H1 (cell line): Measurements from ENCODE around the gene SENP1. TPM values are rescaled to one million over a fixed set of nuclear protein-coding genes. Genes with fewer than 3 reads are reported as not detected.

Experiments
- CTCF ChIA-PET: fragments of 300-600 bp; sonication (Branson Sonifier 250); formaldehyde crosslinking; loops from one replicate; lab custom pipeline; 2021; ENCODE audit not compliant: partially characterized antibody; lab: Charles Lee
- POLR2A ChIA-PET: fragments of 300-600 bp; sonication (Branson Sonifier 250); formaldehyde crosslinking; loops from one replicate; lab custom pipeline; 2021; ENCODE audit warnings: inconsistent platforms; ENCODE audit not compliant: partially characterized antibody; lab: Charles Lee
- DNase-seq, 2 experiments: peaks; one replicate each; pipeline versions ENCODE4 v3.0.0 to v3.0.0-alpha.2; 2010 to 2022; ENCODE audit warnings: low spot score in 2 of 2, low read depth in 1 of 2, mixed read lengths in 1 of 2
- FAIRE-seq: peaks from 2 replicates; lab custom pipeline; 2011; peaks lifted over from hg19 to GRCh38; lab: Jason Lieb, UNC
- H2AFZ ChIP-seq: 2 replicates; pipeline ENCODE4 v1.8.1; 2012; ENCODE audit warnings: low read length, inconsistent platforms
- H2AK5ac ChIP-seq: 2 replicates; pipeline ENCODE4 v1.6.1; 2013; ENCODE audit warnings: low read depth, low read length
- H2BK120ac ChIP-seq: replicated peaks from 2 replicates; pipeline ENCODE3; 2013; ENCODE audit warnings: low read depth, low read length, inconsistent platforms
- H2BK12ac ChIP-seq: 2 replicates; pipeline ENCODE4 v1.6.1; 2013; ENCODE audit warnings: low read depth, low read length
- H2BK15ac ChIP-seq: 2 replicates; pipeline ENCODE4 v1.6.1; 2013; ENCODE audit warnings: low read length
- H2BK20ac ChIP-seq: 2 replicates; pipeline ENCODE4 v1.6.1; 2013; ENCODE audit warnings: low read length
- H2BK5ac ChIP-seq: 2 replicates; pipeline ENCODE4 v1.6.1; 2013; ENCODE audit warnings: low read depth, low read length
- H3K14ac ChIP-seq: 2 replicates; pipeline ENCODE4 v1.6.1; 2013; ENCODE audit warnings: inconsistent platforms; ENCODE audit not compliant: insufficient read length
- H3K18ac ChIP-seq: 2 replicates; pipeline ENCODE4 v1.6.1; 2013; ENCODE audit warnings: low read length; ENCODE audit errors: extremely low read depth
- H3K23ac ChIP-seq: 2 replicates; pipeline ENCODE4 v1.6.1; 2013; ENCODE audit warnings: inconsistent platforms; ENCODE audit not compliant: insufficient read length
- H3K23me2 ChIP-seq: 2 replicates; pipeline ENCODE4 v1.6.1; 2013; ENCODE audit warnings: low read depth, low read length
- H3K27ac ChIP-seq: 2 replicates; pipeline ENCODE4 v1.6.1; 2011; ENCODE audit warnings: low read depth, low read length, inconsistent platforms
- H3K27me3 ChIP-seq, 4 experiments: replicated peaks in 1 of 4; 1 replicate in 1 of 4; 2 replicates in 3 of 4; pipeline versions ENCODE4 v1.6.1 to v1.8.1; 2011 to 2013; ENCODE audit warnings: low read length in 3 of 4, mild to moderate bottlenecking in 3 of 4, inconsistent platforms in 2 of 4, mixed read lengths in 2 of 4, moderate library complexity in 1 of 4; ENCODE audit not compliant: control insufficient read depth in 3 of 4, insufficient read depth in 3 of 4; ENCODE audit errors: extremely low read depth in 1 of 4
- H3K36me3 ChIP-seq, 4 experiments: 2 replicates each; pipeline versions ENCODE4 v1.6.1 to v1.8.1; 2011 to 2013; ENCODE audit warnings: mild to moderate bottlenecking in 4 of 4, low read length in 3 of 4, moderate library complexity in 2 of 4, control low read depth in 1 of 4, inconsistent platforms in 1 of 4; ENCODE audit not compliant: insufficient read depth in 4 of 4, control insufficient read depth in 2 of 4
- H3K4ac ChIP-seq: replicated peaks from 2 replicates; pipeline ENCODE3; 2013; ENCODE audit warnings: low read length, low read depth, mixed read lengths, inconsistent platforms; ENCODE audit not compliant: insufficient read length
- H3K4me1 ChIP-seq, 4 experiments: replicated peaks in 1 of 4; 1 replicate in 1 of 4; 2 replicates in 3 of 4; pipeline versions ENCODE4 v1.6.1 to v1.8.1; 2011 to 2013; ENCODE audit warnings: low read length in 3 of 4, inconsistent platforms in 2 of 4, mixed read lengths in 1 of 4; ENCODE audit not compliant: insufficient read depth in 4 of 4, control insufficient read depth in 3 of 4
- H3K4me2 ChIP-seq, 2 experiments: 2 replicates each; pipeline versions ENCODE4 v1.6.1 to v1.8.1; 2011 to 2013; ENCODE audit warnings: low read depth in 2 of 2, low read length in 2 of 2, control low read depth in 1 of 2, inconsistent platforms in 1 of 2, mild to moderate bottlenecking in 1 of 2; ENCODE audit not compliant: insufficient read depth in 1 of 2
- H3K4me3 ChIP-seq, 4 experiments: fragments of 200-600, 300-600 bp in 1 of 4; sonication (generic), shearing (Covaris generic), sonication (Bioruptor Twin) in 1 of 4; 2 replicates each; pipeline versions ENCODE4 v1.5.1 to v1.8.1; 2011 to 2016; ENCODE audit warnings: low read length in 4 of 4, low read depth in 3 of 4, control low read depth in 2 of 4, inconsistent platforms in 2 of 4, mild to moderate bottlenecking in 2 of 4, mixed read lengths in 1 of 4, moderate library complexity in 1 of 4; ENCODE audit not compliant: insufficient read depth in 2 of 4; ENCODE audit errors: extremely low read depth in 1 of 4
- H3K56ac ChIP-seq: replicated peaks from 2 replicates; pipeline ENCODE3; 2013; ENCODE audit warnings: low read depth, mild to moderate bottlenecking, mixed read lengths, low read length, inconsistent platforms; ENCODE audit not compliant: insufficient read length
- H3K79me1 ChIP-seq: 2 replicates; pipeline ENCODE4 v1.6.1; 2013; ENCODE audit warnings: low read depth, low read length, control low read depth
- H3K79me2 ChIP-seq, 2 experiments: 2 replicates each; pipeline versions ENCODE4 v1.6.1 to v1.8.1; 2012 to 2013; ENCODE audit warnings: low read length in 2 of 2, mild to moderate bottlenecking in 2 of 2, inconsistent platforms in 1 of 2; ENCODE audit not compliant: insufficient read depth in 2 of 2, control insufficient read depth in 1 of 2
- H3K9ac ChIP-seq, 4 experiments: replicated peaks in 1 of 4; 1 replicate in 1 of 4; 2 replicates in 3 of 4; pipeline versions ENCODE4 v1.6.1 to v1.8.1; 2011 to 2013; ENCODE audit warnings: low read depth in 3 of 4, low read length in 3 of 4, control low read depth in 2 of 4, mild to moderate bottlenecking in 2 of 4, moderate library complexity in 2 of 4, inconsistent platforms in 1 of 4; ENCODE audit errors: extremely low read depth in 1 of 4
- H3K9me3 ChIP-seq, 2 experiments: 2 replicates each; pipeline versions ENCODE4 v1.6.1 to v1.8.1; 2012 to 2013; ENCODE audit warnings: mild to moderate bottlenecking in 2 of 2, moderate library complexity in 2 of 2, control low read depth in 1 of 2, inconsistent platforms in 1 of 2, low read depth in 1 of 2, low read length in 1 of 2, mixed read lengths in 1 of 2; ENCODE audit not compliant: insufficient read depth in 2 of 2
- H4K20me1 ChIP-seq, 2 experiments: replicated peaks in 1 of 2; 2 replicates each; pipeline versions ENCODE3 to v1.8.1; 2011 to 2013; ENCODE audit warnings: inconsistent platforms in 2 of 2, low read length in 2 of 2, mild to moderate bottlenecking in 1 of 2; ENCODE audit not compliant: insufficient read depth in 2 of 2, control insufficient read depth in 1 of 2
- H4K5ac ChIP-seq: 2 replicates; pipeline ENCODE4 v1.6.1; 2013; ENCODE audit warnings: low read length, low read depth, mixed read lengths, inconsistent platforms; ENCODE audit not compliant: insufficient read length
- H4K8ac ChIP-seq: 2 replicates; pipeline ENCODE4 v1.8.0; 2013; ENCODE audit warnings: mild to moderate bottlenecking, moderate library complexity, low read length, inconsistent platforms; ENCODE audit not compliant: insufficient read depth; ENCODE audit errors: extremely low read depth
- H4K91ac ChIP-seq: replicated peaks from 2 replicates; pipeline ENCODE3; 2013; ENCODE audit warnings: low read length, mixed read lengths, inconsistent platforms; ENCODE audit not compliant: insufficient read length
- BCL11A ChIP-seq, 2 experiments: IDR thresholded peaks; one replicate each; pipeline ENCODE4 v1.6.1; 2011; ENCODE audit warnings: low read depth in 2 of 2, low read length in 2 of 2, mild to moderate bottlenecking in 2 of 2
- CHD2 ChIP-seq: IDR thresholded peaks from 2 replicates; pipeline ENCODE4 v1.6.1; 2012; ENCODE audit warnings: low read length, improper control_type of control experiment
- EZH2 ChIP-seq: fragments of 200-600 bp; sonication (generic); IDR thresholded peaks from 2 replicates; pipeline ENCODE4 v1.7.1; 2012; ENCODE audit warnings: low read depth, mild to moderate bottlenecking, moderate library complexity, low read length, inconsistent platforms; ENCODE audit not compliant: severe bottlenecking
- JUN ChIP-seq: IDR thresholded peaks from 2 replicates; pipeline ENCODE4 v1.6.1; 2011; ENCODE audit warnings: low read depth, mild to moderate bottlenecking, improper control_type of control experiment, low read length
- JUND ChIP-seq: IDR thresholded peaks from 2 replicates; pipeline ENCODE4 v1.6.1; 2011; ENCODE audit warnings: mild to moderate bottlenecking, improper control_type of control experiment, low read length
- KDM5A ChIP-seq: fragments of 200-600 bp; IDR thresholded peaks from 2 replicates; pipeline ENCODE4 v1.7.1; 2012; ENCODE audit warnings: mild to moderate bottlenecking, low read length, inconsistent platforms, mixed read lengths
- POLR2AphosphoS5 ChIP-seq: IDR thresholded peaks from 2 replicates; pipeline ENCODE4 v1.6.1; 2011; ENCODE audit warnings: low read depth, low read length
- RFX5 ChIP-seq: IDR thresholded peaks from 2 replicates; pipeline ENCODE4 v1.6.1; 2011; ENCODE audit warnings: low read depth, low read length, improper control_type of control experiment, borderline replicate concordance
- RXRA ChIP-seq: IDR thresholded peaks from 2 replicates; pipeline ENCODE4 v1.6.1; 2011; ENCODE audit warnings: low read depth, mild to moderate bottlenecking, low read length, moderate library complexity; ENCODE audit not compliant: insufficient read depth
- SAP30 ChIP-seq: fragments of 300-600 bp; sonication (generic); IDR thresholded peaks from 2 replicates; pipeline ENCODE4 v1.7.1; 2012; ENCODE audit warnings: low read length, moderate library complexity, mild to moderate bottlenecking, inconsistent platforms; ENCODE audit not compliant: insufficient read depth, insufficient replicate concordance
- SP4 ChIP-seq: IDR thresholded peaks from 2 replicates; pipeline ENCODE4 v1.6.1; 2012; ENCODE audit warnings: low read length, inconsistent platforms
- SUZ12 ChIP-seq: fragments of 200-600 bp; sonication (generic); IDR thresholded peaks from 2 replicates; pipeline ENCODE4 v1.6.1; 2012; ENCODE audit warnings: mild to moderate bottlenecking, inconsistent platforms, low read length, moderate library complexity, mixed read lengths
- TBP ChIP-seq: IDR thresholded peaks from 2 replicates; pipeline ENCODE4 v1.6.1; 2011; ENCODE audit warnings: low read depth, low read length, improper control_type of control experiment
- TCF12 ChIP-seq: IDR thresholded peaks from 2 replicates; pipeline ENCODE4 v1.6.1; 2011; ENCODE audit warnings: low read depth, mild to moderate bottlenecking, low read length
- WGBS, 2 experiments: shearing (Covaris generic) in 1 of 2; methylation state at CpG; one replicate each; pipeline versions ENCODE4 v1.1.6 to v1.1.7; 2013 to 2015; ENCODE audit warnings: low lambda C conversion rate in 2 of 2, mixed read lengths in 2 of 2, inconsistent platforms in 1 of 2, low coverage in 1 of 2, missing lambda C conversion rate in 1 of 2; ENCODE audit not compliant: insufficient replicate concordance in 2 of 2, insufficient coverage in 1 of 2, insufficient read length in 1 of 2; ENCODE audit errors: extremely low coverage in 1 of 2, missing lambda C conversion rate in 1 of 2; 5-methylcytosine and 5-hydroxymethylcytosine counted together
- polyA plus RNA-seq, 7 experiments: library from polyadenylated mRNA; depleted of rRNA in 3 of 7; stranded (reverse) in 5 of 7; unstranded in 2 of 7; fragments of >200 nt in 5 of 7; fragments of 200-250 nt in 2 of 7; gene quantifications; 1 replicate in 5 of 7; 2 replicates in 1 of 7; 4 replicates in 1 of 7; pipeline versions ENCODE4 v1.2.1 to v1.2.3, GENCODE V29; 2011 to 2013; ENCODE audit warnings: missing spikeins in 2 of 7, mixed read lengths in 2 of 7
- total RNA-seq: library from RNA; stranded (reverse); fragmentation: NEBNext Ultra II Directional; extraction: Animal tissue kit (Norgen Biotek cat#: 25700); gene quantifications from 2 replicates; pipeline ENCODE4 v1.2.1, GENCODE V29; 2021
- TF ChIP-seq, protein P1 (sequence below): IDR thresholded peaks from 2 replicates; pipeline ENCODE4 v1.6.1; 2012; ENCODE audit warnings: inconsistent platforms

SENP1 gene
- total and polyA plus RNA-seq, 2 of the 8 experiments (the other 6 are each of a cell fraction or from before 2014, with no cell fraction given): 14.2 to 31.5 TPM

DNA sequence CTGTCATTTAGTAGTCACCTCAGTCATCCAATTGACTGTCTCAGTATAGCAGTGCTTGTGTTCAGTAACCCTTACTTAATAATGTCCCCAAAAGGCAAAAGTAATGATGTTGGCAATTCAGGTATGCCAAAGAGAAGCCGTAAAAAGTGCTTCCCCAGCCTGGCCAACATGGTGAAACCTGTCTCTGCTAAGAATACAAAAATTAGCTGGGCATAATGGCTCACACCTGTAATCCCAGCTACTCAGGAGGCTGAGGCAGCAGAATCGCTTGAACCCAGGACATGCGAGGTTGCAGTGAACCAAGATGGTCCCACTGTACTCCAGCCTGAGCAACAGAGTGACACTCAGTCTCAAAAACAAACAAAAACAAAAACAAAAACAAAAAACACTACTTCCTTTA, 33.6 kb downstream of the SENP1 start:
- no peaks in the 10 kb centered on the region for H3K4me1 ChIP-seq
- FAIRE-seq: no peak
- H2BK5ac ChIP-seq: no peak overlapping the region
- peaks cover 0 to 1% of the 10 kb centered on the region in 2 experiments for H4K20me1 ChIP-seq
- H3K4me2 ChIP-seq: no peak overlapping the region
- no peak overlapping the region for H2BK20ac ChIP-seq
- no peak overlapping the region for H4K5ac ChIP-seq
- H3K18ac ChIP-seq: no peak overlapping the region
- H3K79me2 ChIP-seq: no peaks in the 10 kb centered on the region
- no peak overlapping the region for H2BK15ac ChIP-seq
- no peak overlapping the region for H3K27ac ChIP-seq
- H3K79me1 ChIP-seq: no peaks in the 10 kb centered on the region; the same call in 1 of the 2 replicates
- H2AK5ac ChIP-seq: no peak overlapping the region
- no peaks in the 10 kb centered on the region for H3K9me3 ChIP-seq
- no peak overlapping the region for H3K9ac ChIP-seq
- CTCF ChIA-PET: interaction anchor here (0.6 to 1.1 kb wide), 2 partner anchors 22 to 117 kb away, joined by 3 to 4 read pairs; no protein-coding TSS in a partner anchor
- peaks cover 0 to 28% (median 10%) of the 10 kb centered on the region in 4 experiments; a peak in 6 of 8 replicates for H3K36me3 ChIP-seq
- no peak overlapping the region for H2BK120ac ChIP-seq
- H3K23ac ChIP-seq: no peak overlapping the region
- H3K27me3 ChIP-seq: peaks cover 0 to 1% (median 0%) of the 10 kb centered on the region in 4 experiments; a peak in 1 of 7 replicates
- 94% methylated on average over 3 of the region's 3 CpGs; no CpG with 5 or more reads in 1 of the 2 experiments for WGBS, 2 experiments
- no peaks in the 10 kb centered on the region for H3K23me2 ChIP-seq
- no peak overlapping the region for H2BK12ac ChIP-seq
- POLR2A ChIA-PET: no interaction called here
- H4K8ac ChIP-seq: no peak overlapping the region
- no peak overlapping the region for H2AFZ ChIP-seq
- DNase-seq: no peak
- no peak overlapping the region for H3K56ac ChIP-seq
- no peak overlapping the region for H3K4me3 ChIP-seq
- no peak overlapping the region for H4K91ac ChIP-seq
- no peak overlapping the region for H3K14ac ChIP-seq
- no peak overlapping the region for H3K4ac ChIP-seq
- TF ChIP-seq, protein P1, sequence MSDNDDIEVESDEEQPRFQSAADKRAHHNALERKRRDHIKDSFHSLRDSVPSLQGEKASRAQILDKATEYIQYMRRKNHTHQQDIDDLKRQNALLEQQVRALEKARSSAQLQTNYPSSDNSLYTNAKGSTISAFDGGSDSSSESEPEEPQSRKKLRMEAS: no peak
- no peak for TF ChIP-seq JUN
- TF ChIP-seq BCL11A (IDR thresholded peaks at IDR 0.05; ENCODE audit: low read depth in 2 of 2, low read length in 2 of 2): no peak
- no peak for TF ChIP-seq CHD2
- no peak for TF ChIP-seq KDM5A
- no peak for TF ChIP-seq POLR2AphosphoS5
- no peak for TF ChIP-seq SAP30
- TF ChIP-seq RXRA: no peak
- no peak for TF ChIP-seq EZH2
- TF ChIP-seq RFX5: no peak
- TF ChIP-seq SUZ12: no peak
- no peak for TF ChIP-seq TCF12
- no peak for TF ChIP-seq TBP
- TF ChIP-seq SP4: no peak
- no peak for TF ChIP-seq JUND
